OCI-LY3 (cell line): ENCODE data around the gene TRAF3.

Experiments used
- H2AFZ ChIP-seq: fragments of 200-600, 300-600 bp; shearing (Covaris generic); 2 replicates; pipeline ENCODE4 v1.6.0; 2014; ENCODE audit warnings: antibody characterized with exemption, low read depth, low read length
- H3K27ac ChIP-seq: fragments of 200-600, 300-600 bp; sonication (generic); 2 replicates; pipeline ENCODE4 v1.5.1; 2014; ENCODE audit warnings: mild to moderate bottlenecking, low read length, moderate library complexity, mixed read lengths
- H3K27me3 ChIP-seq: fragments of 200-600, 300-600 bp; sonication (generic); 2 replicates; pipeline ENCODE4 v1.6.1; 2014; ENCODE audit warnings: low read depth, low read length, mixed read lengths
- H3K36me3 ChIP-seq: fragments of 200-600, 300-600 bp; sonication (generic); replicated peaks from 2 replicates; pipeline ENCODE3; 2014; ENCODE audit warnings: low read depth, low read length, mixed read lengths
- H3K4me1 ChIP-seq: fragments of 300-600, 200-600 bp; sonication (generic); 2 replicates; pipeline ENCODE4 v1.6.1; 2014; ENCODE audit warnings: low read length, mixed read lengths
- H3K4me2 ChIP-seq: fragments of 200-600, 300-600 bp; sonication (generic); 2 replicates; pipeline ENCODE4 v1.6.1; 2014; ENCODE audit warnings: low read length, mixed read lengths
- H3K4me3 ChIP-seq: fragments of 300-600, 200-600 bp; sonication (generic); 2 replicates; pipeline ENCODE4 v1.5.1; 2014; ENCODE audit warnings: antibody characterized with exemption, mild to moderate bottlenecking, low read length, moderate library complexity
- H3K79me2 ChIP-seq: fragments of 300-600, 200-600 bp; shearing (Covaris generic); 2 replicates; pipeline ENCODE4 v1.6.1; 2014; ENCODE audit warnings: mild to moderate bottlenecking, low read length, mixed read lengths
- H3K9ac ChIP-seq: fragments of 300-600, 200-600 bp; shearing (Covaris generic); 2 replicates; pipeline ENCODE4 v1.6.0; 2014; ENCODE audit warnings: mild to moderate bottlenecking, low read length, moderate library complexity
- H3K9me3 ChIP-seq: fragments of 200-600, 300-600 bp; shearing (Covaris generic); 2 replicates; pipeline ENCODE4 v1.6.1; 2014; ENCODE audit warnings: low read length, mixed read lengths; ENCODE audit not compliant: insufficient read depth
- H4K20me1 ChIP-seq: fragments of 200-600, 300-600 bp; sonication (generic); 2 replicates; pipeline ENCODE4 v1.6.1; 2016; ENCODE audit warnings: low read length, mixed read lengths; ENCODE audit not compliant: insufficient read depth
- EZH2phosphoT487 ChIP-seq: fragments of 200-600 bp; shearing (Covaris generic); IDR thresholded peaks from 2 replicates; pipeline ENCODE4 v1.6.1; 2018; ENCODE audit warnings: antibody characterized with exemption, mixed run types, low read depth
- TF ChIP-seq, protein P1 (sequence below): fragments of 200-600, 300-600 bp; sonication (generic); IDR thresholded peaks from 2 replicates; pipeline ENCODE4 v1.5.1; 2014; ENCODE audit warnings: antibody characterized with exemption, low read length, low read depth

Gene TRAF3

DNA sequence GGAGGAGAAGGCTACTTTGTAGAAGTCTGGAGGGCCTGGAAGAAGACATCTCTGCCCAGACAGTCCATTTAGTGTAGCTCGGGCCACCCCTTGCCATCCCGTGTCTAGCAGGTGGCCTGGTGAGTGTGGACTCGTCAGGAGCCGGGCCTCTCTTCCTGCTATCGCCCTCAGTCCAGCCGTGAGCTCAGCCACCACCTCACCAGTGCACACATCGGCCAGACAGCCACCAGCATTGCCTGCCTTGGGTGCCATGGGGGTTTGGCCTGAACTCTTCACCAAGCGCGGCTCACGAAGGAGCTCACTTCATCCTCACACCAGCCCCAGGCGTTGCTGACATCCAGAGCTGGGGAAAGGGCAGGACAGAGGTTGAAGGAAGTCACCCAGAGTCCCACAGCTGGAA is 19.6 kb upstream of the TRAF3 start:
- peaks cover 2% of the 10 kb centered on the region for H3K36me3 ChIP-seq
- H3K27me3 ChIP-seq = no peaks in the 10 kb centered on the region
- no peak overlapping the region for H3K27ac ChIP-seq
- no peaks in the 10 kb centered on the region for H3K79me2 ChIP-seq
- H3K9ac ChIP-seq = no peak overlapping the region
- H3K9me3 ChIP-seq = no peaks in the 10 kb centered on the region
- H3K4me2 ChIP-seq = 0 out of 2 replicates have a peak overlapping the region, but pooled peaks have one; percentile 15
- peaks cover 68% of the 10 kb centered on the region for H3K4me1 ChIP-seq
- TF ChIP-seq, protein P1, sequence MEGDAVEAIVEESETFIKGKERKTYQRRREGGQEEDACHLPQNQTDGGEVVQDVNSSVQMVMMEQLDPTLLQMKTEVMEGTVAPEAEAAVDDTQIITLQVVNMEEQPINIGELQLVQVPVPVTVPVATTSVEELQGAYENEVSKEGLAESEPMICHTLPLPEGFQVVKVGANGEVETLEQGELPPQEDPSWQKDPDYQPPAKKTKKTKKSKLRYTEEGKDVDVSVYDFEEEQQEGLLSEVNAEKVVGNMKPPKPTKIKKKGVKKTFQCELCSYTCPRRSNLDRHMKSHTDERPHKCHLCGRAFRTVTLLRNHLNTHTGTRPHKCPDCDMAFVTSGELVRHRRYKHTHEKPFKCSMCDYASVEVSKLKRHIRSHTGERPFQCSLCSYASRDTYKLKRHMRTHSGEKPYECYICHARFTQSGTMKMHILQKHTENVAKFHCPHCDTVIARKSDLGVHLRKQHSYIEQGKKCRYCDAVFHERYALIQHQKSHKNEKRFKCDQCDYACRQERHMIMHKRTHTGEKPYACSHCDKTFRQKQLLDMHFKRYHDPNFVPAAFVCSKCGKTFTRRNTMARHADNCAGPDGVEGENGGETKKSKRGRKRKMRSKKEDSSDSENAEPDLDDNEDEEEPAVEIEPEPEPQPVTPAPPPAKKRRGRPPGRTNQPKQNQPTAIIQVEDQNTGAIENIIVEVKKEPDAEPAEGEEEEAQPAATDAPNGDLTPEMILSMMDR = no peak
- no peak for TF ChIP-seq EZH2phosphoT487
- no peaks in the 10 kb centered on the region for H4K20me1 ChIP-seq
- 0 out of 2 replicates have a peak overlapping the region, but pooled peaks have one; percentile 4 for H2AFZ ChIP-seq
- H3K4me3 ChIP-seq = no peak overlapping the region

DNA sequence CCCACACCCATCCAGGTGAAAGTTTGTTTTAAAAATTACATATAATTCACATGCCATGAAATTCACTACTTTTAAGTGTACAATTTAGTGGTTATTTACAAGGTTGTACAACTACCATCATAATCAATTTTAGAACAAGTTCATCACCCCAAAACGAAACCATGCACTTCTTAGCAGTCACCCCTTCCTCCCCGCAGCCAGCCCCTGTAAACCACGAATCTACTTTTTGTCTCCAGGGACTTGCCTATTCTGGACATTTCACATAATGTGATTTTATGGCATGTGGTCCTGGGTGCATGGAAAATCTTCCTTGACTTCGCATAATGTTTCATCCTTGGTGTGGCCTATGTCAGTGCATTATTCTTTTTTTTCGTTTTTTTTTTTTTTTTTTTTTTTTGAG is 19.2 kb upstream of the TRAF3 start:
- TF ChIP-seq, protein P1 = no peak
- no peak for TF ChIP-seq EZH2phosphoT487
- no peaks in the 10 kb centered on the region for H3K79me2 ChIP-seq
- H3K9ac ChIP-seq = no peak overlapping the region
- H4K20me1 ChIP-seq = no peaks in the 10 kb centered on the region
- no peaks in the 10 kb centered on the region for H3K9me3 ChIP-seq
- no peak overlapping the region for H3K27ac ChIP-seq
- H2AFZ ChIP-seq = 0 out of 2 replicates have a peak overlapping the region, but pooled peaks have one; percentile 4
- H3K4me2 ChIP-seq = peak overlapping the region; percentile 15; the same call in 1 of the 2 replicates
- no peaks in the 10 kb centered on the region for H3K27me3 ChIP-seq
- H3K36me3 ChIP-seq = peaks cover 2% of the 10 kb centered on the region
- H3K4me3 ChIP-seq = no peak overlapping the region
- peaks cover 67% of the 10 kb centered on the region for H3K4me1 ChIP-seq

DNA sequence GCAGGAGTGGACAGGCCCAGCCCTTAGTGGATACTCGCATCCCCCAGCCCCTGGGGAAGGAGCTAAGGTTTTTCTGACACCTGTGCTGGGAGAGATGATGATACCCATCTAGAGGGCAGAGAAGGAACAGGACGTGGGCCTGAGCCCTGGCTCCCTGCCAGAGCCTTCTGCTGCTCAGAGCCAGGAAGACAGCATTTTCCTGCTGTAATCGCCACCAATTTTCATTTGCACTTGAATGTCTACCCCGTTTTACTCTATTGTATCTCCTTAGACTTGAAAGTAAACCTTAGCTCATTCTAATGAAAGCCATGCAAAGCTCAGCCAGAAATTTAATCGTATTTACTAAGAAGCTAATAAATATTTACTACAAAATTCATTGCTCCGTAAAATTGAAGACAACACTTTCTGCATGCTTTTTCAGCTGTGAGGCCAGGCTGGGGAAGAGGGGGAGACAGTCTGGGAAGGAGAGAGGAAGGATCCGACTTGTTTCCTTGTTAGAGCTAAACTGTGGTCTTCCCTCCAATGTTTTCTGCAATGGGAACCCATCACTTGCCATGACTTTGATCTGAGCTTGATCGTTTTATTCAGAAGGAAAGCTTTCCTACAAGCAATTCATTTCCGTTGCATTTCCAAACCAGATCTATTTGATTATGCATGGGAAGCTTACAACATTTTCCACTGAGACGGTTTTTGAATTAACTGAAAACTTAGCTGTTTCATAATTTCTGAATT is 17.6 kb upstream of the TRAF3 start:
- TF ChIP-seq, protein P1 = no peak
- no peak for TF ChIP-seq EZH2phosphoT487
- Histone ChIP-seq H3K36me3 (no peaks in the 10 kb centered on the region), H3K4me3 (no peak overlapping the region), H2AFZ (no peak overlapping the region), H3K9ac (no peak overlapping the region), H4K20me1 (no peaks in the 10 kb centered on the region), H3K79me2 (no peaks in the 10 kb centered on the region), H3K9me3 (no peaks in the 10 kb centered on the region), H3K27me3 (no peaks in the 10 kb centered on the region), H3K4me1 (peaks cover 66% of the 10 kb centered on the region), H3K4me2 (no peak overlapping the region), H3K27ac (no peak overlapping the region)

DNA sequence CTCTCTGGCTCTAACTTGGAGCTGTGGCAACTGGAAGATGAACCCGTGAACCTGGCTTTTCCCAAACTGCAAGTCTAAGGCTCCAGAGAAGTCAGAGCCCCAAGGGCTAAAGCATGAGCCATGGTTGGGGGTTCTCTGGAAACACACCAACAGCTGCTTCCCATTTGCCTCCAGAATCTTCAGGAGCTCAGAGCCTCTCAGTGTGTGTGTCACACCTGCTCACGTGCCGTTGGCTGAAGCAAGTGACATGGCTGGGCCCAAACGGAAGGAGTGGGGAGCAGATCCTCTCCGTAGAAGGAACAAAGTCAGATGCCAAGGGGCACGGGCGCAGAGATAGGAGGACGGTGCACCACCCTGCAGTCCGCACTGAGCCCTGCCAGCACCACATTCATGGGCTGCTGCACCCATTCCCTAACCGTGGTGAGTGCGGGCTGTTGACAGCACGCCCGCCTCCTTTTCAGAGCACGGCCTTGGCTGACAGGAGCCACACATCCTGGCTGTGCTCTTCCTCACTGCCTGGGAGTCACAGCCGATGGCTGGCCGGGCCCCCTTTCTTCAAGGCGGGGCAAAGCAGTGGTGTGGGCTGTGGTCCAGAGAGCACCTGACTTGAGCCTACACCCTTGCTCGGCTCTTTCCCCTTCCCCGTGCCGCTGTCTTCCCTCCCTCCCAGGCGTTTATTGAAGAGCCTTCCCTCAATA is 16.6 kb upstream of the TRAF3 start:
- H3K27ac ChIP-seq = no peak overlapping the region
- H3K4me2 ChIP-seq = no peak overlapping the region

More for the DNA sequence above, 16.6 kb upstream of the TRAF3 start:
- H3K9ac ChIP-seq = no peak overlapping the region
- no peaks in the 10 kb centered on the region for H3K36me3 ChIP-seq
- TF ChIP-seq, protein P1 = no peak
- TF ChIP-seq EZH2phosphoT487 = no peak
- H3K79me2 ChIP-seq = no peaks in the 10 kb centered on the region
- no peak overlapping the region for H3K4me3 ChIP-seq
- peaks cover 65% of the 10 kb centered on the region for H3K4me1 ChIP-seq
- no peaks in the 10 kb centered on the region for H3K27me3 ChIP-seq
- no peaks in the 10 kb centered on the region for H4K20me1 ChIP-seq
- no peaks in the 10 kb centered on the region for H3K9me3 ChIP-seq
- no peak overlapping the region for H2AFZ ChIP-seq
